NCI-H82 (cell line): ENCODE measurements around the gene ARPP21.

ENCODE experiments used
- DNase-seq: peaks from one replicate; lab custom pipeline; 2025; lab: John Stamatoyannopoulos, UW

The ARPP21 gene

GRCh38 chr3:35641920-35642527 lies 2.7 kb downstream of the ARPP21 start:
- DNase-seq, result no peak

DNA sequence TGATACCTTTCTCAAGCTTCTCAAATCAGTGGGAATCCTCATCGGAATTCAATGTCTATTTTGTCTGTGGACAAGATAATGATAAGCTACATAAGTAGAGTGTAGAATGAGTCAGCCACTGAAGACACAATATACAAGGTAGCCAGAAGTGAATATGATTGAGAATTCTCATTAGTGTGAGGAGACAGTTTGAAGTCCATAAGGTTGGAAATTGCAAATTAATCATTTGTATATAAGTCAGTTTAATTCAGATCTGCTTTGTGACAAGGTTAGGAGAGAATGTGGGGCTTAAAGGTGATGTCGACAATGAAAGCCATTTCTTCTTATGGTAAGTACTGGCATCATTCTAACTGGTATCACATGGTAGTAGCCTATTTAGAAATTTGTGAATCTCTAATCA lies 4.2 kb downstream of the ARPP21 start:
- DNase-seq, result no peak

GRCh38 chr3:35644451-35644850 lies 5.1 kb downstream of the ARPP21 start:
- no peak for DNase-seq

- DNase-seq, result no peak
These were observed 5.9 kb downstream of the ARPP21 start for GRCh38 chr3:35645189-35645588.

DNA sequence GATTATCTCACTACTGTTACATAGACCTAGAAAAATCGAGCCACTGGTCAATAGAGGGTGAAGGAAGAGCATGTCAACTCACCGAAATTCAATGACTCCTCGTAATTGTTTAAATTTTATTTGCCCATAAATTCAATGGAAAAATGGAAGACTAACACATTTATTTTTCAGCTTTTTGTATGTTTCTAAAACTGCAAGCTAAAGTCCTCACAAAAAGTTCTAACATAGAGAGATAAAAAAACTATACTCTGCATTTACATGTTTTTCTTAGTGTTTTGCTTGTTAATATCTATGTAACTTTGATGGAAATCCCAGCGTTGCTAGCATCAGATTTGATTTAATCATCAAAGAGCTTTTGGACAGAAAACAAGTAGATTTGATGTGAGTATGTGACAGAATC lies 6.8 kb downstream of the ARPP21 start:
- no peak for DNase-seq

GRCh38 chr3:35647461-35647860 lies 8.1 kb downstream of the ARPP21 start:
- DNase-seq, result no peak

DNA sequence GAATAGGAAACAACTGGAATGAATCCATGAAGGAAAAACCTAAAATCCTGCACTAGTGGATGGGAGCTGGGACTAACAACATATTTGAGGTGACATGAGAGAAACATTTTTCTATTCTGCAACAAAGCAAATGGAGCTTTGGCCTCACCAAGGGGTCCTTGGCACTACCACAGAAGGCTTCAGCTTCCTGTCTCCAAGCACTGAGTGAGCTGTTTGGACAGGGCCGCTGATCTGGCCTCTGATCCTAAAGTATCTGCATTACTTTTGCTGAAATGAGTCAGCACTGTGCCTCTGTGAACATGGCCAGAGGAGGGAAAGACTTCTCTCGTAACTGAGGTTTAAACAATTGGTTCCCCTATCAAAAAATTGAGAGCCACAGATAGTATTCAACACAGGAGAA lies 9.0 kb downstream of the ARPP21 start:
- DNase-seq, result no peak

GRCh38 chr3:35649405-35649804 lies 10.1 kb downstream of the ARPP21 start:
- no peak for DNase-seq

- no peak for DNase-seq
These were observed 12.1 kb downstream of the ARPP21 start for GRCh38 chr3:35651426-35651825.

GRCh38 chr3:35651851-35652250 lies 12.5 kb downstream of the ARPP21 start:
- no peak for DNase-seq

DNA sequence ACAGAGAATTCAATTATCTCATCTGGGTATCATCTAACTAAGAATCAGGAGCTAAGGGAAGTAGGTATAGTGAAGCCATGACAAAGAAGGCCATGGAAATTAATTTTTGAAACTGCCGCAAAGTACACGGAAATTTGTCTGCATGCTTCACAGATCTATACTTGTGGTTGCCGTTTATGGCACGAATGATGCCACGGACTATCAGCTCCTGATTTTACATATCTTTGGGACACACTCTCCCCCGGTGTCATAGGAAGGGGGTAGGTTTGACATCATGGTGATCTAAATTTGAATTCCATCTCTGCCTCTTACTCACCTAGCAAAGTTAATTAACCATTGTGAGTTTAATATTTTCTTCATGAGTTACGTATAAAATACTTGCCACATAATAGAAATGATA lies 14.0 kb downstream of the ARPP21 start:
- DNase-seq, result no peak

DNA sequence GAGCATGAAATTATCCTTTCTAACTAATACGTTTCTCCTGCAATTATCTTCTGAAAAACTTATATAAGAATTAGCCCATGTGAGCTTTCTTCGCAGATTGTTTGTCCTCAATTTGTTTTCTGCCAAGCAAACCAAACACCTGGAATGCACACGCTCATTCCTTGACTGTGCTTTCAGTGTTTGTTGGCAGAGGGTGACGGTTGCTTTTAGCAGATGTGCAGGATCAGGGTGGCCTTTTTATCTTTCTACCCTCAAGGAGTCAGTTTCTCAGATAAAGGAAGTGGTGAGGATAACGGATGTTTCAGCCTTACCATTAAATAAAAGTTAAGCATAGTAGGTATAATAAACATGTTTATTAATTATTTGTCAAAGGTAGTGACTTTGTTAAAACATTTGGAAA lies 15.2 kb downstream of the ARPP21 start:
- no peak for DNase-seq

DNA sequence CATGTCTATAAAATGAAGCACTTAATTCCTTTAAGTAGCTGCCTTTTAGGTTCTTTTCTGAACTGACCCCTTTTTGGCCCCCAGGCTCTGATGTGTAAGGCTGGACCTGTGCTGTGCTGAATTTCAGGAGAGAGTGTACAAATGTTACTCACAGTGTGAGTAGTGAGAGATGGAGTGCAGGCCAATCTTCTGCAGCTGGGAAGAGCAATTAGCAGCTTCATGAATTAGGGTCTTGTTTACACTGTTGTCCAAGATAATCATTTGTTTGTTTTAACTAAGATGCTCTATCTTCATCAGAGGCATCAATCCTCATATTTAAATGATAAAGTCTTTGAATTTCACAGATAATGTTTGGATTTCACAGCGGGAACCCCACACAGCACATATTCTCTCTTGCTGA lies 19.4 kb downstream of the ARPP21 start:
- no peak for DNase-seq

DNA sequence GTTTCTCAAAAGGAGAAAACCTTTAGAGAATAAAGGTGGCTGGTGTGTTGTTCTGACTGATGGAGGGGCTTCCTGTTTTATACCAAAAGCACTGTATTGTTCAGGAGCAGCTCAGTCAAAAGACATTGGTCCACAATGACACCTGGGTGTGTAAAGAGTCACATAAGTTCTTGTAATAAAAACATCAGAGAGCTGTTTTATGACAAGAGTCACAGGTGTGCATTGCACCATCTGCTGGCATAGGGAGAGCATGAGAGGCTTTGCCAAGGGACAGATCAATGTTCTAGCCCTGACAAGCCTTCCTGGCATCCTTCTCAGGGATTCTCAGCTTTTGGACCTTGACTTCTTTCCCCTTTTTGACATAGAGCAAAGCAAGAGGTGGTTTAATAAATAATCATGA lies 20.4 kb downstream of the ARPP21 start:
- peak; percentile 61 for DNase-seq

DNA sequence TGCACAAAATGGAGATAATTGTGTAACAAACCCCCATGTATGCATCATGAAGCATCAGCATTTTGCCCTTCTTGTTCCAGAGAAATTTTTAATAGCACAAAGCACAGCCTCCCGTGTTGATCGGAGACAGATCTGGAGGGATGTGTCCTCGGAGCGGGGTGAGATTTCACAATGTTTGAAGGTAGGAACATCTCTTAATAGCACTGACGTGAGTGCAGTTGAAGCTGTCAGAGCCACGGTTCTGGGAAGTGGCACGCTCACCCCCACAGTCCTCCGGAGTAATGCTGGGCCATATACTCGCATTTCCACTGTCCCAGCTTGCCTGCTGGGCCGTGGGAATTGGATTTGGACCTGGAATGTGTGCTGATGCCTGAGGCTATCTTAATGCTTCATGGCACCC lies 24.1 kb downstream of the ARPP21 start:
- no peak for DNase-seq

DNA sequence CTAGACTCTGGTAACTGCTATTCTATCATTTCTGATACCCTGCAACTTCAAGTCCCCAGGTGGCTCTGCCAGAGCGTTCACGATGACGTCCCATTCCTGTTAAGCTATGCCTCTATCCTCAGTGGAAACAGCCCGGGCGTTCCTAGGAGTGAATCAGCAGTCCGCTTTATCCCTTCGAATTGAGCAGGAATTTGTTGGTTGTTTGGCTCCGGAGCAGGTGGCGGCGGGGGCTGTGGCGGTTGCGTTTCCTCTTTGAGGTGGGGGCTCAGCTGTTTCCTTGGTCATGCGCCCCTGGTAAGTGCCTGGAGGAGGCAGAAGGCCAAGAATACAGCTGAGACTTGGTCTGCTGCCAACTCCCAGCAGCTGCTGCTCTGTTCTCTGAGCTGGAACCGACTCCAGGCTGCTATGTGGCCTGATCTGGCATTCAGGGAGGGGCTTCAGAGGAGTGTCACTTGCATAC lies 25.2 kb downstream of the ARPP21 start:
- DNase-seq, result peak; percentile 98

- DNase-seq, result peak; percentile 7
These were observed 26.2 kb downstream of the ARPP21 start for GRCh38 chr3:35665390-35666055.

GRCh38 chr3:35666888-35667287 lies 27.6 kb downstream of the ARPP21 start:
- DNase-seq, result no peak

GRCh38 chr3:35670408-35670965 lies 31.2 kb downstream of the ARPP21 start:
- DNase-seq, result no peak

DNA sequence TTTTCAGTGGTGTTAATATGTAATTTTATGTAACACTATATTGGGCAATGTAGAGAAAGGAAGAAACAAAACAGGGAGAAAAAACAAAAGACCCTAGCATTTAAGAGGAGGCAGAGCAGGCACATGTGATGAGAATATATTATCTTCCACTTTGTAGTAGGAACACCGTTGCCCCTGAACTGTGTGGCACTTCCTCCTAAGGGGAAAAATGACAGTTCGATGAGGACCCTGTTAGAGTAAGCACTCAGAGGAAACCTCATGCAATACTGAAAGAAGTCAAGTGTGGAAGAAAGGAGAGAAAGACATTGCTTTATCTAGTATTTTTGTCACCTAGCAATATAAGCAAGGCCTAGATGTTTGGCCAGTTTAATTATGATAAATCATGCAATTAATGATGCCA lies 32.2 kb downstream of the ARPP21 start:
- no peak for DNase-seq

GRCh38 chr3:35673017-35673416 lies 33.7 kb downstream of the ARPP21 start:
- peak; percentile 10 for DNase-seq

- no peak for DNase-seq
These were observed 35.3 kb downstream of the ARPP21 start for GRCh38 chr3:35674451-35675109.

DNA sequence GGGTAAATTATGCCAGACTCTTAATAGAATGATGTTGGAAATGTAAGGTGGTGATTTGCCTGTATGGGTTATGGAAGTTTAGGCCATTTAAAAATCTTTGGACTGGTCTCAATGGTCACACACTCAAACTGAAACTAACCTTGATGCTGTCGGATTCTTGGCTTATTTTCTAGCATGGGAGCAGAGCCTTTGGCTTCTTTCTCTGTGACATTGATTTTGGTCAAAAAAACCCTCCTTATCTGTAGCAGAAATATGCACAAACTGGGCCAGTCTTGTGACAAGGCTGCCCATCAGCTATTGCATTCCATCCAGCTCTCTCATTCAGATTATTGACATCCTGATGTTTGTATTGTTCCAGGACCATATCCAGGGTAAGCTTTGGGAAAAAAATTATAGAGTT lies 35.9 kb downstream of the ARPP21 start:
- no peak for DNase-seq
